Measurements from ENCODE around the gene MICAL3.

Gene MICAL3

GRCh38 chr22:17807578-17808410 is 216.6 kb downstream of the MICAL3 start:
- DNase-seq: no peak

DNA sequence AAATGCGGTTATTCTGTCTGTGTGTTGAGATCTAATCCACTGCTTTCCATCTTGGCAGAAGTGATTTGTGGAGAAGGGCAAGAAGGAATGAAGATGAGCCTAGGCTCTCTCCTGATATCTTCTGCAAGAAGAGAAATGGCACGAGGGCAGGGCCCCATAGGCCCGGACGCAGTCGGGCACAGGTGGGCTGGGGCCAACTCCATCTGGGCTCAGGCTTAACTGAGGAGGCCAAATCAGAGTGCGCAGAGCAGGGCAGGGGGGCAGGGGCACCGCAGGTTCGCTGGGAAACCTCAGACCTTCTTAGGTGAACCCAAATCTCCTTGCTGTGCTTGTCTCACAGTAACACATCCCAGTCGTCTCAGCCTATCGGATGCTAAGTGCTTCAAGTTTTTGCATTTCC is 217.3 kb downstream of the MICAL3 start:
- DNase-seq: no peak

GRCh38 chr22:17806437-17806836 is 217.9 kb downstream of the MICAL3 start:
- DNase-seq: no peak

DNA sequence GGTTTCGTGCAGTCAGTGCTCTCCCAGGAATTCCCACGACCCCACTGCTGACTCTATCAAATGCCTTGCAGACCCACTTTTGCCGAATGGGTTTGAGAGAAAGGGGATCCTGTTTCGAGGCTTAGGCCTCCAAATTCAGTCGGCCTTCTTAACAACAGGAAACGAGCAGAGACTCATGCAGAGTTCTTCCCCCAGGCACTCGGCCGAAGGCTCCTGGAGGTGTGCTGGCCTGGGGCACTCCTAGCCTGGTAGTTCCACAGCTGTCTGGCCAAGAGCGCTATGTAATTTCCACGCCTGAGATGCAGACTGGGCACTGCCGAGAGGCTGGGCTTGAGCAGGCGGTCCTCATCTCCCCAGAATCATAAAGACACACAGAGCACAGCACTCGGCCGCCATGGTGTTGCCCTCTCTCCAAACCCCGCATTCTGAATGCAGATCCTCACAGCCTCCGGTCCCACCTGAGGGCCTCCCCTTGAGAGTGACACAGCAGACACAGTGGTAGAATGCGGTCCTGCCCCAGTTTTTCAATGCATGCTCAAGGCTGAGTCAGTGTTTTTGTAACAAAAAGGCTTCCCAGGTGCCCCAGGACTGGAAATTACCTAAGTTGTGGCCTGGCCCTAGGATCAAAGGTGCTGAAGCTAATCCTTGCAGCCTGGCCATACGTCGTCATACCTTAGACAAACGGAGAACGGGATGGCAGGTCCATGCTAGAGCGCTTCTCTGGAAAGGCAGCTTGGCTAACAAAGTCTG is 219.9 kb downstream of the MICAL3 start:
- DNase-seq: no peak

GRCh38 chr22:17803609-17804270 is 220.6 kb downstream of the MICAL3 start:
- DNase-seq: no peak

- DNase-seq: peak; percentile 92
Observed at GRCh38 chr22:17802822-17803221, 221.5 kb downstream of the MICAL3 start.

DNA sequence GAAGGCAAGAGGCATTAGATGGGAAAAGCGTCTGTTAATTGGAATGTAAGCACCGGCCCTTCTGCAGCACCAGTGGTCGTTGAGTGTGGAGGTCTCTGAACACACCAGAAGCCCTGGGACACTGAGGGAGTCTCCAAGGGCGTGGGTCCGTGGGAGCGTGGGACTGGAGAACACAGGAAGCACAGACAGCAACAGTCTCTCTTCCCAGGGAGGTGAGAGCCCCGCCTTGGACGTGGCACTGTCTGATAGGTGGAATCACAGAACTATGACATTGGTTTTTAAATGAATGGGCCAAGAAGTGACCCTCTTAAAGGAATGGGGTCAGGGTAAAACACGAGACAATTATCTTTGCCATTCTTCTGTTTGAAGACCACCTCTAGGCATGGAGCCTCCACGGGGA is 221.9 kb downstream of the MICAL3 start:
- DNase-seq: no peak

DNA sequence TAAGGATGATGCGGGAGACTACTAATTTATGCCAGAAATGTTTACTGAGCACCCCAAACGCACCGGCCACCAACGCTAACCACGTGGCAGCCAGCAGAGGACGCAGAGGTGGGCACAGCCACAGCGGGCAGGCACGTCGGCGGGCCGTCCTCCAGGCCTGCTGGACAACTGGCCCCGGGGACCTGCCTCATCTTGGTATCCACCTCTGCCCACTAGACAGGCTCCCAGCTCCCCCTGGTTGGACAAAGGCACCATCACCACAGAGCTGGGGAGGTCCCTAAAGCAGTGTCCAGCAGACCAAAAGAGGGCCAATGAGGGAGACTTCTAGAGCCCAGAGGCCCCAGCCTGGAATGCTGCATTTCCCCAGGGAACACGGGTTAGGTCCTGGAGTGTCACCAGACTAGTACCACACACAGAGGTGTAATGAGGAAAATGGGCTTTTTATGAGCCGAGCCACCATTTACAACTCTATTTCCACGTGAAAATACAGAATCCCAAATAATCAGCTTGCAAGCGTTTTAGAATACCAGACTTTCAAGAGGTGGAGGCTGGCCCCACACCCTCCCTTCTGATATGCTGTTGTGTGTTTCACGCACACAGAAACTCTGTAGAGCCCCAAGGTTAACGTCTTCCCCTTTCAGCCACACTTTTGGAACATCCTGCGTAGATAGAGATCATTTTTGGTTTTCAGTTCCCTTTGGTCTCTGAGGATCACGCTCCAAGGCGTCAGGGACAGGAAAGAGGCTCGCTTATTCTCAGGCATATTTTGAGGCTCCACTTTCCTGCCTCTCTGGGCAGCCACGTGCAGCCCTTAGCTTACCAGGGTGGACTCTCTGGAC is 226.4 kb downstream of the MICAL3 start:
- peak; percentile 68 for DNase-seq

- DNase-seq: no peak
Observed at GRCh38 chr22:17796695-17797094, 227.7 kb downstream of the MICAL3 start.

DNA sequence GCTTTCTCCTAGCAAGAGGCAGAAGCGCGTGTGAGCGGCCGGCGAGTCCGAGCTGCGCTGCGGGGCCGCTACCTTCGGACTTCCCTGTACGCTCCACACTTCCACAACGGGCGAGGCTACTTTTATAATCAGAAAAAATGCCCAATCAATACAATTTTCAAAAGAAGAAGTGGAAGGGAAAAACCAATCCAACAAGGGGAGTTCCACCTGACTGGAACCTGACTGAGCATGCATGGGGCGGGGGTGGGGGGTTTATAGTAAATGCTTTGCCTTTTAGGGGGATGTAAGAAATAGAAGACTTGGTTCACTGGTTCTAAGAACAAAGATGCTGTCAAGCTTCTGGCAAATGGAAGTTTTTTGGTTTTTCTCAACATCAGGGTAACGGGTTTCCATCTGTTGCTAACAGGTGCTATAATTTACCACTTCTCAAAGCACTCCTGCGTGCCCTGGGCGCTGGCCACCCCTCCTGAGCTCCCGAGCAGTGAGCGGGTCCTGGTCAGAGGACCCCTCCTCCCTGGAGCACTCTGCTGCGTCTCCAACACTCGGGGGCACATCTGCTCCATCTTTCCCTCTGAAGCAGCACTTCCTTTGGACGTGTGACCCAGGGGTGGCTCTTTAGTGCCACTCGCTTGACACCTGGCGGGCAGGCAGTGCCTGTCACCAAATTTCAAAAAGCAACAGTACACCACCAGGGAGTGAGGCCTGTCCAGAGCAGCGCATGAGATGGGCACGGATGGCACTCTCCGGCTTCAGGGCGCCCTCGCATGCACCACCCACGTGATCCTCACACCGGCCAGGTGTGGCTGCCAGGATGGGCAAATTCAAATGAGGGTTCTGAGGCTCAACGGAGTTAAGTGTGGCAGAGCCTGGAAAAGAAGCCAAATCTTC is 228.5 kb downstream of the MICAL3 start:
- no peak for DNase-seq

DNA sequence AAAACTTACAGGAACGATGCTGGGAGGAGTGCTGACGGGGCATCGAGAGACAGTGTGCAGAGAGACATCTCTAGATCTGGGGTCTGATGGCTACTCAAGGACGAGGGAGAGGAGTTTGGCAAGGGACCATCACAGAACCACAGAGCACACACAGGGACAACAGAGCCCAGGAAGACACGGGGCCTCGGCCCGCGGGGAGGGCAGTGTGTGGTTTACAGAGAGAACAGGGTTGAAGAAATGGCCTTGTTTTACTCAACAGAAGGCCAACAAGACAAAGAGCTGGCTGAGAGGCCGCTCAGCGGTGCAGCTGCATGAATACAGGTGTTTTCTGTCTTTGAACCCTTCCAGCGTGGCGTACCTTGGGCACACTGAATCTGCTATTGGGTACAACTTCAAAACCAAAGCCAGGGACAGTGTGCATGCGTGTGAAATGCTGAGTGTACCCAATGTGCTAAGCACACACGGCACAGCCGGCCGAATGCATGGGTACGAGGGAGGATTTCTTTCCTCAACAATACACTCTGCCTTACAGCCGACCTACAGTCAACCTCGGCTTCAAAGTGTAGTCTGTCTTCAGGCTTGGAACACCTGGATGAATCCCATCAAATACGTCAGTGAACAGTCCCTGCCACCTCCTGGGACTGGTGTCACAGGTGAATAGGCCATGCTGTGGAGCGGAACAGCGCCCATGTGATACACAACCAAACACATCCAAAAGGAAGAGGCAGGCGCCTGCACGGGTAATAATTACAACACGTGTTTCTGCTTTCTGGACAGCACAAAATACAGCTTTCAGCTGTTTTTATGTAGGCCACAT is 229.4 kb downstream of the MICAL3 start:
- no peak for DNase-seq

DNA sequence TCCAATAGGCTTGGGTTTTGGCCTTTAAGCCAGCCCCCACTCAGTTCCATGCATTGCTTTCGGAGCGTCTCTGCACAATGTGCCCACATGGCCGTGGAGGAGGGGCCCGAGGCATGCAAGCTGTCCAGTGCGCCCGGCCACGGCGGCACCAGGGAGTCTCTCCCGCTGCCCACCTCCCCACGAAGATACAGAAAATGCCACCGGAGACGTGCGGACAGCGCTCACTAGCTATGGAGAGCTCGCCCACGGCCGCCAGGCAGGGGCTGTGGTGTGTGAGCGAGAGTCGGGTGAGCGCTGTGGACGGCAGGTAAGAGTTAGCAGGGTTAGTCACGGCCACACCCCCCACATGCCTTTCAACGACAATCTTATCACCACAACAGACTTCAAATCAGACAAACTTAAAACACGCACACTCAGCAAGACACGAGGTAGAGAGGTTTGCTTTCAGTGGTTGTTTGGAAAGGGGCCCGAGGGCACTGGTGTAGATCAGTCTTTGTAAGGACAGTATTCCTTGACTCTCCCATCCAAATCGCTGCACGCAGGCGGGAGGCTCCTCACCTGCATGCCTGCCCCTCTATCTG is 231.4 kb downstream of the MICAL3 start:
- DNase-seq: peak; percentile 33

- DNase-seq: peak; percentile 48
Observed at GRCh38 chr22:17792299-17792698, 232.1 kb downstream of the MICAL3 start.

DNA sequence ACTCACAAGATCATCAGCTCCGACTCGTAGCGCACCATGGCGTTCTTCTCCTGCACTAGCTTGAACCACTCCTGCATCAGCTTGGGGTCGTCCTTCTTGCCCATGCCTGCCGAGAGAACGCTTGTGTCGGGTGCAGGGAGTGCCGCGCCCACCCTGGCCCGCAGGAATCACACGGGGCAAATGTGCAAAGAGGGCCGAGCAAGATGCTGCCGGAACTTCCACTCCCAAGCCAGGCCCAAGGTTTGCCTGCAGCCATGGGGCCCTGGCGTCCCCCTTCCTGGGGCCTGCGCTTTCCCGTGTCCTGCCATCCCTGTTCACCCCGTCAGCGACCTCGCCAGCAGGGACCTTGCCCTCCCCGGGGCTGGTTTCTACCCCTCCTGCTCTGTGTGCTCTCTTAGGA is 233.2 kb downstream of the MICAL3 start:
- DNase-seq: no peak

- no peak for DNase-seq
Observed at GRCh38 chr22:17789379-17790200, 234.8 kb downstream of the MICAL3 start.

- DNase-seq: no peak
Observed at GRCh38 chr22:17788528-17789378, 235.6 kb downstream of the MICAL3 start.

DNA sequence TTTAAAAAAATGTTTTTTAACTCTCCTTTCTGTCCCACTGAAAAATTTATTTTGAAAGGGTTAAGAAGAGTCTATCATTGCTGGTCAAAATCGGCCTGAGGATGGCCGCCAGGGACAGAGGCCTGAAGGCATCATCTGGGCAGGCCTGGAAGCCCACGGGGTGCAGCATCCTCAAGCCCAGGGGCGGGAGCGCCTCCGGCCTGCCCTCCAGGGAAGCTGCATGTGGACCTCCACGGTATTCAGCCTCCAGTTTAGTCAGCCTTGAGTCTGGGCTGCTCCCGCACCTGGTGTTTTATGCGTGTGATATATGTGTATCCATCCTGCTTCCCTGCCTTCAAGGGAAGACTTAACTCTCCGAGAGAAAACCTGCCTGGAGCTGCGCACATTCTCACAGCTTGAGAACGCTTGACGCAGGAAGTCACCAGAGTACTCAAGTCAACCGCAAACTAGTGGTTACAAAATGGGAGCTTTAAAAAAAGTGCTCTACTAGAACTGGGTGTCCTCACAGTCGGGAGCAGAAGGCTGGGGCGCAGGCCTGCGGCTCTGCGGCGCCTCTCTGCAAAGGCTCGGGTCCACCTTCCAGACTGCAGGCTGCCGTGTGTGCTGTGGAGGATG is 236.5 kb downstream of the MICAL3 start:
- no peak for DNase-seq

- DNase-seq: no peak
Observed at GRCh38 chr22:17787241-17787640, 237.1 kb downstream of the MICAL3 start.

Measured in hematopoietic multipotent progenitor cell treated with erythropoietin and hydrocortisone succinate and interleukin-3 and kit ligand, for 4 days (in vitro differentiated cells).